ENCODE measurements around the gene KCNK3. TPM values are rescaled to one million over a fixed set of nuclear protein-coding genes. Genes with fewer than 3 reads are reported as not detected.

The KCNK3 gene
- total RNA-seq, 4 donors from 2014 or later = 2.0 to 13.9 (median 9.8) TPM

DNA sequence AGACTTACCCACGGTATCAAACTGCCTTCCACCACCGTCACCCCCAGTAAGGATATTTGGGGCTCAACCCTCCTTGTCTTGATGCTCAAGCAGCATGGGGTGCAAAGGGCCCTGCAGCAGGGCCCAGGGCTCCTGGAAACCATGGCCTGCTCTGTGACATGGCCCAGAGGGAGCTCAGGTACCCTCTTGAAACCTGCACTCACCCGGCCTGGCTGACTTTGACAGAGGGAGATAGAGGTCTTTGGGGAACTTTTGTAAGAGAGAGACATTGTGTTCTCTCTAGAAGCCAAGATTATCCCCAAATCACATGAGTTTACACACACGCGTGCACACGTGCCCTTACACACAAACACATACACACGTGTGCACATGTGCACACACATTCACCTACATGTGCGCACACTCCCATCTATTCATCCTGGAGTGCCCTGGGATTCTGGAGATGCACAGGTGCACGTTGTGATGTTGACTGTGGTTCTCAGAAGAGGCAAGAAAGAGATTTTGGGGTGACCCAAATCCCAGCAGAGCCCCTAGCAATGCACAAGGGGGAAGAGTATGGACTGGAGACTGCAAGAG, 19.6 kb upstream of the KCNK3 start:
- ATAC-seq = no peak
- Histone ChIP-seq H3K4me1 (no peaks in the 10 kb centered on the region), H3K9me3 (peaks cover 0 to 5% (median 0%) of the 10 kb centered on the region in 3 donors), H3K27ac (no peak overlapping the region), H3K4me3 (no peak overlapping the region), H3K36me3 (no peaks in the 10 kb centered on the region), H3K27me3 (no peaks in the 10 kb centered on the region)
- TF ChIP-seq EP300 (IDR thresholded peaks at IDR 0.05) = no peak
- TF ChIP-seq, protein P1, sequence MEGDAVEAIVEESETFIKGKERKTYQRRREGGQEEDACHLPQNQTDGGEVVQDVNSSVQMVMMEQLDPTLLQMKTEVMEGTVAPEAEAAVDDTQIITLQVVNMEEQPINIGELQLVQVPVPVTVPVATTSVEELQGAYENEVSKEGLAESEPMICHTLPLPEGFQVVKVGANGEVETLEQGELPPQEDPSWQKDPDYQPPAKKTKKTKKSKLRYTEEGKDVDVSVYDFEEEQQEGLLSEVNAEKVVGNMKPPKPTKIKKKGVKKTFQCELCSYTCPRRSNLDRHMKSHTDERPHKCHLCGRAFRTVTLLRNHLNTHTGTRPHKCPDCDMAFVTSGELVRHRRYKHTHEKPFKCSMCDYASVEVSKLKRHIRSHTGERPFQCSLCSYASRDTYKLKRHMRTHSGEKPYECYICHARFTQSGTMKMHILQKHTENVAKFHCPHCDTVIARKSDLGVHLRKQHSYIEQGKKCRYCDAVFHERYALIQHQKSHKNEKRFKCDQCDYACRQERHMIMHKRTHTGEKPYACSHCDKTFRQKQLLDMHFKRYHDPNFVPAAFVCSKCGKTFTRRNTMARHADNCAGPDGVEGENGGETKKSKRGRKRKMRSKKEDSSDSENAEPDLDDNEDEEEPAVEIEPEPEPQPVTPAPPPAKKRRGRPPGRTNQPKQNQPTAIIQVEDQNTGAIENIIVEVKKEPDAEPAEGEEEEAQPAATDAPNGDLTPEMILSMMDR (IDR thresholded peaks at IDR 0.05) = no peak
- no peak for TF ChIP-seq POLR2AphosphoS5 (IDR thresholded peaks at IDR 0.05)
- no peak for TF ChIP-seq POLR2A (IDR thresholded peaks at IDR 0.05)
- 87 to 94% methylated on average over 3 to 5 of the region's 9 CpGs for WGBS, 2 donors (ENCODE audit: low coverage in 1 of 2)

DNA sequence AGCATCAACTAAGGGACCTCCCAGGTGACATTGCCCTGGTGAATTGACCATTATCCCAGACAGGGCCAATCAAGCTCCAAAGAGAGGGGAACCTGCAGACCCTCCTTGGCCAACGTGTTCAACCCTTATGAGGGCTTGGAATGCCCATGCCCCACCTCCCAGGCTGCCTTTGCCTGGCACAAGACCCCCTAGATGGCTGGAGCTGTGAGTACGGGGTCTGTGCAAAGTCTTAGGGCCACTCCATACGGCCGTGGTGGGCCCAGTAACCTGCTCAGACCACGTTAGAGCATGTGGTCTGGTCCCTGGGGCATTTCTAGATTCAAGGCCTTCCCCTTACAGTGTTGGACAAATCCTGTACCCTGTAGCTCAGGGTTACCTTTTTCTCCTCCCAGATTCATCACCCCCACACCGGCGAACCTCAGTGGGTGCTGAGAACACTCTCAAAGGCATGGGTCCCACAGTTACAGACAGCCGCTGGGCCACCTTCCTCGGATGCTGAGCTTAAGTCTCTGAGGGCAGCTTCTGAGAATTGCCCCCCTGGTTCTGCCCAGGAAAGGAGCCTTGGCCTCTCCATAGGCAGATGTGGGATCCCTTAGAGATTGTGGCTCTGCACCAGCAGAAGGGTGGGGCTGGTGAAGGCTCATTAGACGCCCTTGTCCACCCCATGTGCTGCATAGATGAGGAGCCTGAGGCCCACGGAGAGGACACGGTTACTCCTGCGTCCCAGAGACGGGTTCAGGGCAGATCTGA, 18.3 kb upstream of the KCNK3 start:
- H3K36me3 ChIP-seq = no peaks in the 10 kb centered on the region
- H3K27me3 ChIP-seq = no peaks in the 10 kb centered on the region
- TF ChIP-seq, protein P1 (IDR thresholded peaks at IDR 0.05) = no peak
- TF ChIP-seq EP300 (IDR thresholded peaks at IDR 0.05) (no peak), POLR2A (IDR thresholded peaks at IDR 0.05) (no peak), POLR2AphosphoS5 (IDR thresholded peaks at IDR 0.05) (no peak)
- no CpG with 5 or more reads among the region's 14 CpGs for WGBS, 2 donors (ENCODE audit: low coverage in 1 of 2)
- no peaks in the 10 kb centered on the region for H3K4me1 ChIP-seq
- H3K9me3 ChIP-seq = peaks cover 0 to 5% (median 0%) of the 10 kb centered on the region in 3 donors
- no peak overlapping the region for H3K27ac ChIP-seq
- no peak overlapping the region for H3K4me3 ChIP-seq
- no peak for ATAC-seq

DNA sequence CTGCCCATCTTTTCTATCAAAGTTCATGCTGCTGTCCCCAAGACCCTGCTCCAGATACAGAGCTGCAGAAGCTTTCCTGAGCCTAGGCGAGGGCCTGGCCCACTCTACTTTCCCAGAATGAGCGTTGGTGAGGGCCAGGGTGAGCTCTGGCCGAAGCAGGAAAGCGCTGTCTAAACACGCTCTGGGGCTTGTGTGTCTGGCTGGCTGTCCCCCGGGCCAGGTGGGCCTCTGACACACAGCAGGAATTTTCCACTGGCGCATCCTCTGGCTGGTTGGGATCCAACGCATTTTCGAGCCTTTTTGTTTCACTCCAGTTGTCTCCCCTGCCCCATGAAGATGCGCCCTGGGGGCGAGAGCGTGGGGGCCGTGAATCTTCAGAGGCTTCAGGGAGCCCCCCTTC, 17.8 kb upstream of the KCNK3 start:
- Histone ChIP-seq H3K27ac (no peak overlapping the region), H3K36me3 (no peaks in the 10 kb centered on the region), H3K27me3 (no peaks in the 10 kb centered on the region), H3K9me3 (peaks cover 0 to 5% (median 0%) of the 10 kb centered on the region in 3 donors), H3K4me1 (no peaks in the 10 kb centered on the region), H3K4me3 (no peak overlapping the region)
- TF ChIP-seq POLR2A (IDR thresholded peaks at IDR 0.05) (no peak), EP300 (IDR thresholded peaks at IDR 0.05) (no peak), POLR2AphosphoS5 (IDR thresholded peaks at IDR 0.05) (no peak)
- TF ChIP-seq, protein P1 (IDR thresholded peaks at IDR 0.05) = no peak
- no peak for ATAC-seq
- WGBS, 2 donors (ENCODE audit: low coverage in 1 of 2) = 46 to 88% methylated on average over 5 to 8 of the region's 13 CpGs

DNA sequence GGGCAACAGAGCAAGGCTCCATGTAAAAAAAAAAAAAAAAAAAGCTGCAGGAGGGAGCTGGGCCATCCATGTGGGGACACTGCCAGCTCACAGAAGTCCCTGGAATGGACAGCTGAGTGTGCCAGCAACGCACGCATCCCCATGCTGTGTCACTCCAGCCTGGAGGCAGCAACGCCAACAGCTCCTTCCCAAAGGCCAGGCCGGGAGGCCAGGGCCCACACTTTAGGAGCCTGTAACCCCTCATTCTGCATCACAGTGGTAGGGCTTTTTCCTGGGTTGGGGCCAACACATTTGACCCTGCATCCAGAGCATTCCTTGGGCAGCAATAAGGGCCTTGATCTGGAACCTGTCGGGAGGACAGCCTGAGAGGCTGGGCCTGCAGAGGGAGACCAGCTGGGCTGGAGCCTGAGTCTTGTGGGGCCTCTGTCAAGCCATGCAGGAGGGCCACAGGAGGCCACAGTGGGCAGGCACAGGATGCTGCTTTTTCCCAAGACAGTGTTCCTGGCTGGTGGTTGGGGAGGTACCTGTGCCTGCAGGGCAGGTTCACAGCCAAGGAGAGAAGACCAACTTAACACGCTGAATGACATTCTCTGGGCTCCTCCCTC, 16.8 kb upstream of the KCNK3 start:
- Histone ChIP-seq H3K4me1 (no peaks in the 10 kb centered on the region), H3K27ac (no peak overlapping the region), H3K4me3 (no peak overlapping the region), H3K9me3 (peaks cover 0 to 5% (median 0%) of the 10 kb centered on the region in 3 donors), H3K36me3 (no peaks in the 10 kb centered on the region), H3K27me3 (no peaks in the 10 kb centered on the region)
- WGBS, 2 donors (ENCODE audit: low coverage in 1 of 2) = 83 to 100% methylated on average over 2 of the region's 6 CpGs
- no peak for ATAC-seq
- TF ChIP-seq POLR2AphosphoS5 (IDR thresholded peaks at IDR 0.05) = no peak
- TF ChIP-seq POLR2A (IDR thresholded peaks at IDR 0.05) = no peak
- TF ChIP-seq, protein P1 (IDR thresholded peaks at IDR 0.05) = no peak
- no peak for TF ChIP-seq EP300 (IDR thresholded peaks at IDR 0.05)

Measured in gastroesophageal sphincter (tissue), 4 donors.